Type B pancreatic cell (in vitro differentiated cells): Measurements from ENCODE around the gene SLC6A11. TPM values are rescaled to one million over a fixed set of nuclear protein-coding genes. Genes with fewer than 3 reads are reported as not detected.

Experiments
- DNase-seq: peaks from one replicate; pipeline ENCODE4 v3.0.0; 2021; ENCODE audit warnings: mixed read lengths; ENCODE audit not compliant: unreplicated experiment; ENCODE audit errors: extremely low spot score
- H3K27ac Mint-ChIP-seq: 2 replicates; pipeline ENCODE4 v1.8.0; 2021; ENCODE audit warnings: mild to moderate bottlenecking, mixed read lengths
- H3K27me3 Mint-ChIP-seq: 2 replicates; pipeline ENCODE4 v1.8.0; 2021; ENCODE audit warnings: mixed read lengths
- H3K36me3 Mint-ChIP-seq: 2 replicates; pipeline ENCODE4 v1.8.0; 2021; ENCODE audit warnings: mixed read lengths
- H3K4me1 Mint-ChIP-seq: one replicate; pipeline ENCODE4 v1.8.0; 2021; ENCODE audit warnings: mixed read lengths; ENCODE audit not compliant: unreplicated experiment
- H3K4me3 Mint-ChIP-seq: 2 replicates; pipeline ENCODE4 v1.8.0; 2021; ENCODE audit warnings: mild to moderate bottlenecking, mixed read lengths
- H3K9me3 Mint-ChIP-seq: 2 replicates; pipeline ENCODE4 v1.8.0; 2021; ENCODE audit warnings: mixed read lengths
- CTCF ChIP-seq: fragments of 200-600 bp; sonication (generic); conservative IDR thresholded peaks from 2 replicates; pipeline ENCODE4 v1.5.0; 2021; ENCODE audit warnings: antibody characterized with exemption, mild to moderate bottlenecking
- total RNA-seq: library from RNA; stranded (reverse); gene quantifications from 2 replicates; pipeline ENCODE4 v1.2.1, GENCODE V29; 2021; ENCODE audit warnings: low replicate concordance

The SLC6A11 gene
- total RNA-seq, 1 donor from 2014 or later, result 3.0 TPM

- Mint-ChIP-seq H3K4me3 (no peak overlapping the region), H3K27ac (no peak overlapping the region), H3K27me3 (peaks cover 69% of the 10 kb centered on the region), H3K36me3 (no peaks in the 10 kb centered on the region), H3K4me1 (peaks cover 4% of the 10 kb centered on the region), H3K9me3 (no peaks in the 10 kb centered on the region)
- DNase-seq, result no peak
- TF ChIP-seq CTCF, result no peak
Measured at GRCh38 chr3:10975695-10976234, 159.7 kb downstream of the SLC6A11 start.

- Mint-ChIP-seq H3K4me1 (peaks cover 4% of the 10 kb centered on the region), H3K4me3 (no peak overlapping the region), H3K9me3 (no peaks in the 10 kb centered on the region), H3K27me3 (peaks cover 69% of the 10 kb centered on the region), H3K36me3 (no peaks in the 10 kb centered on the region), H3K27ac (no peak overlapping the region)
- no peak for DNase-seq
- no peak for TF ChIP-seq CTCF
Measured at GRCh38 chr3:10976770-10977169, 160.7 kb downstream of the SLC6A11 start.

GRCh38 chr3:10977892-10978510, 162.0 kb downstream of the SLC6A11 start:
- no peak overlapping the region for H3K4me3 Mint-ChIP-seq
- H3K36me3 Mint-ChIP-seq, result no peaks in the 10 kb centered on the region
- peaks cover 4% of the 10 kb centered on the region for H3K4me1 Mint-ChIP-seq
- H3K9me3 Mint-ChIP-seq, result no peaks in the 10 kb centered on the region
- H3K27ac Mint-ChIP-seq, result no peak overlapping the region
- TF ChIP-seq CTCF, result no peak
- peaks cover 70% of the 10 kb centered on the region for H3K27me3 Mint-ChIP-seq
- DNase-seq, result no peak

GRCh38 chr3:10978956-10979355, 162.9 kb downstream of the SLC6A11 start:
- H3K9me3 Mint-ChIP-seq, result no peaks in the 10 kb centered on the region
- H3K4me1 Mint-ChIP-seq, result peaks cover 4% of the 10 kb centered on the region
- no peak for TF ChIP-seq CTCF
- H3K36me3 Mint-ChIP-seq, result no peaks in the 10 kb centered on the region
- no peak overlapping the region for H3K4me3 Mint-ChIP-seq
- H3K27me3 Mint-ChIP-seq, result peaks cover 68% of the 10 kb centered on the region
- no peak overlapping the region for H3K27ac Mint-ChIP-seq
- DNase-seq, result no peak

GRCh38 chr3:10980312-10980711, 164.3 kb downstream of the SLC6A11 start:
- Mint-ChIP-seq H3K4me3 (no peak overlapping the region), H3K36me3 (no peaks in the 10 kb centered on the region), H3K4me1 (peaks cover 4% of the 10 kb centered on the region), H3K27me3 (peaks cover 67% of the 10 kb centered on the region), H3K9me3 (no peaks in the 10 kb centered on the region), H3K27ac (no peak overlapping the region)
- no peak for DNase-seq
- TF ChIP-seq CTCF, result no peak
